Spinal cord (tissue), 10 donors: Measurements from ENCODE around the gene EN2. TPM values are rescaled to one million over a fixed set of nuclear protein-coding genes. Genes with fewer than 3 reads are reported as not detected.

Source experiments
- DNase-seq, 6 donors: peaks; one replicate each; pipeline versions ENCODE4 v3.0.0 to v3.0.0-alpha.2; 2013 to 2015; ENCODE audit warnings: low spot score in 6 of 6, low read depth in 4 of 6
- H3K27ac ChIP-seq: one replicate; pipeline ENCODE4 v1.5.1; 2013; ENCODE audit warnings: low read depth, low read length, control low read depth
- H3K27me3 ChIP-seq: one replicate; pipeline ENCODE4 v1.6.1; 2013; ENCODE audit warnings: low read length; ENCODE audit not compliant: control insufficient read depth, insufficient read depth
- H3K36me3 ChIP-seq: one replicate; pipeline ENCODE4 v1.6.1; 2013; ENCODE audit warnings: low read length; ENCODE audit not compliant: control insufficient read depth, insufficient read depth
- H3K4me1 ChIP-seq: one replicate; pipeline ENCODE4 v1.6.1; 2013; ENCODE audit warnings: low read length; ENCODE audit not compliant: control insufficient read depth, insufficient read depth
- H3K4me3 ChIP-seq: one replicate; pipeline ENCODE4 v1.5.1; 2013; ENCODE audit warnings: low read depth, low read length, control low read depth
- H3K9me3 ChIP-seq: one replicate; pipeline ENCODE4 v1.6.1; 2013; ENCODE audit warnings: low read length; ENCODE audit not compliant: control insufficient read depth, insufficient read depth
- WGBS: methylation state at CpG from one replicate; pipeline ENCODE4 v1.1.5; 2013; ENCODE audit warnings: missing lambda C conversion rate; ENCODE audit not compliant: insufficient coverage; 5-methylcytosine and 5-hydroxymethylcytosine counted together
- polyA plus RNA-seq, 2 donors: library from polyadenylated mRNA; unstranded; fragments of 120-200 nt; gene quantifications; one replicate each; pipeline ENCODE4 v1.2.1, GENCODE V29; 2013; ENCODE audit not compliant: insufficient read length in 2 of 2
- total RNA-seq, 2 donors: library from RNA; depleted of rRNA in 1 of 2; stranded (reverse); fragments of 120-200 nt in 1 of 2; fragments of >200 nt in 1 of 2; gene quantifications; one replicate each; pipeline versions ENCODE4 v1.2.3 to v1.2.4, GENCODE V29; 2013 to 2014
- donor health status: healthy.

EN2 gene
- total and polyA plus RNA-seq, 4 donors: 0.06 to 0.72 (median 0.22) TPM; not detected in 1

DNA sequence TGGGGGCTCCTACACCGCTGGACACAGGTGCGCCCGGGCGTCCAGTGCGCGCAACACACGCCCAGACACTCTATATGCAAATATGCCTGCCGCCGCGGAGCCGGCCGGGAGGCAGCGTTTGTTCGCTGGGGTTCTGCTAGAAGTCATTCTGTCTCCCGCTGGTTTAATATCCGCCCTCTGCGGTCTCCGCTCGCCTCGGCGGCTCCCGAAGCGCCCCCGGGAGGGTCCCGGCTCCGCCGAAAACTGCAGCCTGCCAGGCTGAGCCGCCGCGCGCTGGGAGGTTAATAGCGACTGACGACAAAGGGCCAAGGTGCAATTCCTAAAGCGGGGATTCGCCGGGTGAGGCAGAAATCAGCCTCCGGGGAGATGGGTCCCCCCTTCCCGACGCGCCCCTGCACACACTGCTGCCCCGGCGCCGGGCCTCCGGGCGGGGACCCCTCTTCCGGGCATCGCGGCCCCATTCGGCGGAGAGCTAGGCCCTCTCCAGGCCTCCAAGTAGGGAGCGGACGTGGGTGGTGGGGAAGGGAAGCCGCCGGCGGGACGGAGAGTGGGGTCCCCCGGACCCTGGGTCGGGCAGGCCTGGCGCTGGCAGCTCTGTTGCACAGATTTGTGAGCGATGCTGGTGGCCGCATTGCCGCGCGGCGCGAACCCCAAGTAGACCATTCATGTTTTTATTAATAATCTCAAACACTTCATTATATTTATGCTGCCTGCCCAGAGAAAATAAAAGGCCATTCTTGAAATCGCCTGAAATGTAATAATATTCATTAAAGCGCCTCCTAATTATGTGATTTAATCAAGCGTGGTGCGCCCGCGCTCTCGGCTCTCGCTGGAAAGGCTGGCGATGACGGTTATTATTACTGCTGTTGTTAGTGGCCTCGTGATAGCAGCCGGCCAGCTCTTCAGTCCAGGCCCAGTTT is 9.1 kb downstream of the EN2 start:
- no peaks in the 10 kb centered on the region for H3K36me3 ChIP-seq
- under 1% methylated on average over 71 of the region's 78 CpGs for WGBS

DNA sequence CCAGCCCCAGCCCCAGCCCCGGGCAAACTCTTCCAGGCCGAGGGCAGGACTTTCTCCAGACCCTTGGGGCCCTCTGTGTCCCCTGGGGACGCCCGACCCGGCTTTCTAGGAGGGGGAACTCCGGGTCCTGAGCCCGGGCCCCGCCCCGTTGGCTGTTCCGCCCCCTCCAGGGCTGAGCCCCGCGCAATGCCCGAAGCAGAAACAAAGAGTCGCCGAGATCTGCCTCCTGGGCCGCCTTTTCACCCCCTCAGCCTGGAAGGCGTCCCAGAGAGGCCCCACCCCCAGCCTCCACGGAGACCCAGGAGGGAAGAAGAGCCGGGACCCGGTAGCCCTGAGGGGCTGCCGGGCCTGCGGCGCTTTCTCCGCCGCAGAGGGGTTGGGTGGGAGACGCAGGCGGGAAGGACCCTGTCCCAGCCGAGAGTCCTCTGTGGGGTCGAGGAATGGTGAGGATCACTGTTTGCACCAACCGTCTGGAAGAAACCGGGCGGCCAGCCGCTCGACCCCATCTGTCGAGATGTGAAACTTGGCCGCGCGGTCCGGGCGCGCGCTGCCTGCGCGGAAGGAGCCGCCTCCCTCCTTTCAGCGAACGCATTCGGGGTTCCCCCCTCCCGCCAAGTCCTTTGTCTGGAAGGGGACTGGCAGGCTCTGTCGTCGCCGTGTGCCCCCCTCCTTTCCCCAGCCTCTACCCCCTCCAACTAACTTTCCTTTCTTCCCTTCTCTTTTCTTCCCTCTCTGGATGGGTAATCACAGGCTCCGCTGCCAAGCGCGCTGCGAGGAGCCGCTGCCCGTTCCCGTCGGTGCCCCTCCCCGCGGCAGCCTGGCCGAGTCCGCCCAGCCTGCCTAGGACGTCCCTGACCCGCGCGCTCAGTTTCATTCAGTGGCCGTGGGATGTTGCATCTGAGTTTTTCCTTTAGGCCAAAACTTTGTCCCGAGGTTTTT is 10.2 kb downstream of the EN2 start:
- H3K27me3 ChIP-seq: peaks cover 100% of the 10 kb centered on the region
- WGBS: under 1% methylated on average over 67 of the region's 70 CpGs
- DNase-seq: peak in 2 of 6 donors; percentile 36 to 66
- H3K27ac ChIP-seq: no peak overlapping the region
- H3K4me1 ChIP-seq: peaks cover 31% of the 10 kb centered on the region
- no peaks in the 10 kb centered on the region for H3K9me3 ChIP-seq
- H3K36me3 ChIP-seq: no peaks in the 10 kb centered on the region
- H3K4me3 ChIP-seq: no peak overlapping the region

More for the DNA sequence above, 9.1 kb downstream of the EN2 start:
- peaks cover 27% of the 10 kb centered on the region for H3K4me1 ChIP-seq
- no peak overlapping the region for H3K27ac ChIP-seq
- H3K4me3 ChIP-seq: no peak overlapping the region
- H3K9me3 ChIP-seq: no peaks in the 10 kb centered on the region
- peak in 1 of 6 donors; percentile 10 for DNase-seq
- peaks cover 100% of the 10 kb centered on the region for H3K27me3 ChIP-seq

DNA sequence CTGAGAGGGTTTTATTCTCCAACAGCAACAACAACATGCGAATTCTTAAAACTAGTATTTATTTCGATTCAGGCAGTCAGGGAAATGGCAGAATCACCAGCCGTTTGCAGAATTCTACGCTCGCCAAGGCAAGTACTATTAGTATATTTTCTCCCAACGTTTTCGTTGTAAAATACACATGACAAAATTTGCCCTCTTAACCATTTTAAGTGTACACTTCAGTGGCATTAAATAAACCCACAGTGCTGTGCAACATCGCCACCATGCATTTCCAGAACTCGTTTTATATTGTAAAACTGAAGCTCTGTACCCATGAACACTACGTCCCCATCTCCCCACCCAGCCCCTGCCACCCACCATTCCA is 10.8 kb downstream of the EN2 start:
- no peaks in the 10 kb centered on the region for H3K9me3 ChIP-seq
- no peak for DNase-seq
- H3K4me1 ChIP-seq: peaks cover 31% of the 10 kb centered on the region
- no peak overlapping the region for H3K27ac ChIP-seq
- H3K4me3 ChIP-seq: no peak overlapping the region
- no peaks in the 10 kb centered on the region for H3K36me3 ChIP-seq
- WGBS: 3% methylated on average over 10 of the region's 10 CpGs
- H3K27me3 ChIP-seq: peaks cover 100% of the 10 kb centered on the region

DNA sequence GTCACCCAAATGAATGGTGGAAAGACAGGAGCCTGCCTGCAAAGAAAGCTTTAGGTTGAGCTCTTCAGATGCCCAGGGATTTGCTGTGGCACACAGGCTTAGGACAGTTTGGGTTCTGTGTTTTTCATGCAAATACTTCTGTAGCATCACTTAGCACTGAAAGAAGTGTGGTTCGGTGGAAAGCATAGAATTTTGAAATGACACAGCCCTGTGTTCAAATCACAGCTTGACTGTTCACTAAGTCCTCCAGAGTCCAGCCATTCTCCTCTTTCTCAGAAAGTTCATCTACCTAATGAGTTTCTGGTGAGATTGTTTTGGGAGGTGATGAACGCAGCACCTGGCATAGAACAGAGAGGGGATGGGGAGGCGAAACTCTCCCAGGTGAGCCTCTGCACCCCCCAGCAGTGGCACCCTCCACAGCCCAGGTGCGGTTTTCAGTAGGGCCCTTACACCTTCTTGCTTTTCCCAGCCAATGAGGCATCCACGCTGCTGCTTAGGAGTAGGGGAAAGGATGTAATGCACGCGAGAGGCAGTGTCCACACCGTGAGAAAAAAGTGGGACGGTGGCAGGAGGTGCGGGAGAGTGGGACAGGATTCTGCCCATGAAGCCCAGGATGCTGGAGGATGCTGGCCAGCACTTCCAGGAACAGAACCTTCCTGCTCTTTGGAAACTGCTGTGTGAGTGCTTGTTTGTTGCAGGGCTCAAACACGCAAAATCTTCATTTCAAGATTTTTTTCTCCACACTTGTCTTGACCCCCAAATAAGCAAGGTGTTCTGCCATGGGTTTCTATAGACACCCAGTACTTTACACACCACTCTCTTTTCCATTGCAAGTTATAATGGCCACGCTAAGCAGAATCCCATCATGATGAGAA is 11.6 kb downstream of the EN2 start:
- no peak overlapping the region for H3K27ac ChIP-seq
- DNase-seq: peak in 1 of 6 donors; percentile 3
- H3K9me3 ChIP-seq: no peaks in the 10 kb centered on the region
- H3K36me3 ChIP-seq: no peaks in the 10 kb centered on the region
- 4% methylated on average over 10 of the region's 12 CpGs for WGBS
- no peak overlapping the region for H3K4me3 ChIP-seq
- peaks cover 31% of the 10 kb centered on the region for H3K4me1 ChIP-seq
- H3K27me3 ChIP-seq: peaks cover 100% of the 10 kb centered on the region

DNA sequence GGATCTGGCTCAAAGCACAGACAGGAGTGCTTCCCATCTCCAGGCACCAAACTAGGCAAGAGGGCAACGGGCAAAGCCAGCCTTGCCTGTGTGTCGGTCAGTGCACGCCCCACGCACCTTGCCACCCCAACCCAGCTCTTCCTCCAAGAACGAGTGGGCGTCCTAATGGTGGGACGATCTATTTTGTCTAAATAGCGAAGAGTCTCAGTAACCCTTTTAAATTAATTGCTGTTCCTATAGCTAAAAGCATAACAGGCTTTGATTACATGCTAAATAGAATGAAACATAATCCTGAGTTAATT is 12.2 kb downstream of the EN2 start:
- H3K4me1 ChIP-seq: peaks cover 31% of the 10 kb centered on the region
- WGBS: 14% methylated on average over 1 of the region's 8 CpGs
- DNase-seq: no peak
- H3K9me3 ChIP-seq: no peaks in the 10 kb centered on the region
- H3K4me3 ChIP-seq: no peak overlapping the region
- no peak overlapping the region for H3K27ac ChIP-seq
- peaks cover 100% of the 10 kb centered on the region for H3K27me3 ChIP-seq
- H3K36me3 ChIP-seq: no peaks in the 10 kb centered on the region

DNA sequence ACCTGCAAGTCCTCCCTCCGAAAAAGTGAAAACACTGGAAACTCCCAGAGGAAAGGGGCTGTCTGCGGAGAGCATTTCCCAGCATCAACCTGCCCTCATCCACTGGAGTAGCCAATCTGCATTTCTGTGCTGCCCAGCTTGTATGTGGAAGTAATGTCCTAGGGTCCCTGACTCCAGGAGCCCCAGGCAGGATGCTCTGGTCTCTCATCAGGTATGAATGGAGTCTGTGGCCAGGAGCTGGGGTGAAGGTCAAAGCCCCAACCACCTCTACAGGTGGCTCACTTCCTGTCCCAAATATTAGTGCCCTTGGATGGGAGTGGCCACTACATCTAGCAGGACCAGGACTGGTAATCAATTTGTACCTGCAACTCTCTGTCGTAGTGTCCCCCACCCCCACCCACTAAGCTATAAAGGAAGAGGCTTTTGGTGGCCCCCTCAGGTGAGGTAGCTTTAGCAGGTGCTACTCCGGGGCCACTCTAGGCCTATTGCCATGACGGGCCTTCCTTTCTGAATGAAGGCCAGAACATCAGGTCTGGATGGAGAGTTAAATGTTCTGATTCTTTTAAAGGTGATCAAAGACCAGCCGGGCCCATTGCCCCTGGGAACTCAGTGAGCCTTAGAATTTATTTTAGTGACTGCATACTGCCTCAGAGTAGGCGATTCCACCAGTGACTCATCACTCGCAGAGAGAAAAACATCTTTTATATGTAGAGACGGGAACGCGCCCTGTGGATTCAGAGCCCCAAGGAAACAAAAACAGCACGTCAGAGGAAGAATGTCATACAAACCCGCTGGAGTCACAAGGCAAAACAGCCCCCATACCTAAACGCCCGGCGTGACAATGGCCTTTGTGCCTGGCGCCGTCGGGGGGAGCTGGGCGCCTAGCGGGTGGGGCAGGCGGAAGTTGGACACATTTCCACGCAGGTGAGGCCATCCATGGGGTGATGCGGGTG is 13.0 kb downstream of the EN2 start:
- no peaks in the 10 kb centered on the region for H3K36me3 ChIP-seq
- peaks cover 31% of the 10 kb centered on the region for H3K4me1 ChIP-seq
- DNase-seq: no peak
- H3K27ac ChIP-seq: no peak overlapping the region
- no peak overlapping the region for H3K4me3 ChIP-seq
- no peaks in the 10 kb centered on the region for H3K9me3 ChIP-seq
- 3% methylated on average over 13 of the region's 24 CpGs for WGBS
- peaks cover 100% of the 10 kb centered on the region for H3K27me3 ChIP-seq

DNA sequence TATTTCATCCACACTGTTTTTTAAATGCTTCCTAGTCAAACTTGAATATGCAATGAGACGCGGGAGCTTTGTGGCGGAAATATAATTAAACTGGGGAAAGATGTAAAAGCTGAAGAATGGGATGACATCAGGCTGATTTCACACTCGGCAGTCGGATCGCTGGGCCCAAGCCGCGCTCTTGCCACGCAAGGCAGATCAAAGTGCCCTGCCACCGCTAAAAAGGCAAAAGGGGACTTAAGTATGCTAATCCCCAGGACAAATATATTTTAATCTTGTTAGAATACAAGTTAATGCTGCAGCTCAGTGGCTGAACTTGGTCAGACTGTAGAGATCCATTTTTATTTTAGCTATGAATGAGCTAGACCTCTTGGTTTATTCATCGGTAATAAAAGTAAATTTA is 13.8 kb downstream of the EN2 start:
- WGBS: 0% methylated on average over 3 of the region's 11 CpGs
- H3K9me3 ChIP-seq: no peaks in the 10 kb centered on the region

DNA sequence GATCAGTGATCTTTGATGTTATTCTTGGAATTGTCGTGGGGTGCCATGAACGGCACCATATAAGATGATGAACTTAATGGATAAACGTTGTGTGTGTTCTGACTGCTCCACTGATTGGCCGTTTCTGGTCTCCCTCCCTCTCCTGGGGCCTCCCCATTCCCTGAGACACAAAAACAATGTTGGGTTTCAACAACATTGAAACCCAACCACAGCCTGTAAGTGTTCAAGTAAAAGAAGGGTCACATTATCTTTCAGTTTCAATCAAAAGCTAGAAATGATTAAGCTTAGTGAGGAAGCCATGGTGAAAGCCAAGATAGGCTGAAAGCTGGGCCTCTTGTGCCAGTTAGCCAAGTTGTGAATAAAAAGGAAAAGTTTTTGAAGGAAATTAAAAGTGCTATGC is 19.5 kb downstream of the EN2 start:
- Histone ChIP-seq H3K4me3 (no peak overlapping the region), H3K36me3 (no peaks in the 10 kb centered on the region), H3K4me1 (peaks cover 4% of the 10 kb centered on the region), H3K27ac (no peak overlapping the region), H3K9me3 (no peaks in the 10 kb centered on the region), H3K27me3 (peaks cover 50% of the 10 kb centered on the region)
- no peak for DNase-seq
- no CpG with 5 or more reads among the region's 4 CpGs for WGBS

More for the DNA sequence above, 13.8 kb downstream of the EN2 start:
- Histone ChIP-seq H3K36me3 (no peaks in the 10 kb centered on the region), H3K4me1 (peaks cover 24% of the 10 kb centered on the region), H3K27me3 (peaks cover 100% of the 10 kb centered on the region), H3K4me3 (no peak overlapping the region), H3K27ac (no peak overlapping the region)
- DNase-seq: no peak
